Spleen (tissue), 11 donors: ENCODE measurements around the gene SLC39A3. TPM values are rescaled to one million over a fixed set of nuclear protein-coding genes. Genes with fewer than 3 reads are reported as not detected.

Experiments used
- DNase-seq: peaks from one replicate; pipeline ENCODE4 v3.0.0-alpha.2; 2020
- H3K27ac ChIP-seq, 8 donors: fragments of 200-600 bp; sonication (generic) in 7 of 8; 1 replicate in 4 of 8; 2 replicates in 4 of 8; pipeline versions ENCODE4 v1.5.0 to v1.8.0; 2016 to 2021; ENCODE audit warnings: inconsistent platforms in 4 of 8, mild to moderate bottlenecking in 4 of 8, moderate library complexity in 1 of 8
- H3K27me3 ChIP-seq, 7 donors: fragments of 200-600 bp; sonication (generic) in 6 of 7; replicated peaks in 1 of 7; 1 replicate in 4 of 7; 2 replicates in 3 of 7; pipeline versions ENCODE4 v1.5.0 to v1.8.0; 2016 to 2021; ENCODE audit warnings: inconsistent platforms in 3 of 7, mild to moderate bottlenecking in 1 of 7
- H3K36me3 ChIP-seq, 6 donors: fragments of 200-600 bp; sonication (generic) in 5 of 6; 1 replicate in 4 of 6; 2 replicates in 2 of 6; pipeline versions ENCODE4 v1.5.0 to v1.8.0; 2016 to 2021; ENCODE audit warnings: inconsistent platforms in 2 of 6
- H3K4me1 ChIP-seq, 6 donors: fragments of 200-600 bp; sonication (generic) in 5 of 6; 1 replicate in 3 of 6; 2 replicates in 3 of 6; pipeline versions ENCODE4 v1.5.0 to v1.8.0; 2016 to 2021; ENCODE audit warnings: inconsistent platforms in 3 of 6
- H3K4me3 ChIP-seq, 8 donors: fragments of 200-600 bp; sonication (generic) in 7 of 8; 1 replicate in 4 of 8; 2 replicates in 4 of 8; pipeline versions ENCODE4 v1.5.0 to v1.8.0; 2016 to 2021; ENCODE audit warnings: inconsistent platforms in 4 of 8, mild to moderate bottlenecking in 4 of 8, moderate library complexity in 2 of 8
- H3K9me3 ChIP-seq, 8 donors: fragments of 200-600 bp; sonication (generic) in 7 of 8; 1 replicate in 4 of 8; 2 replicates in 4 of 8; pipeline versions ENCODE4 v1.5.0 to v1.8.0; 2016 to 2021; ENCODE audit warnings: inconsistent platforms in 4 of 8
- CTCF ChIP-seq, 11 experiments: fragments of 200-600 bp in 7 of 11; fragments of 450-650 bp in 4 of 11; sonication (generic) in 4 of 11; IDR thresholded peaks in 8 of 11; conservative IDR thresholded peaks in 3 of 11; 1 replicate in 7 of 11; 2 replicates in 4 of 11; pipeline versions ENCODE4 v1.4.0 to v1.8.0; 2016 to 2021; ENCODE audit warnings: antibody characterized with exemption in 11 of 11, inconsistent platforms in 4 of 11, mild to moderate bottlenecking in 1 of 11
- POLR2A ChIP-seq, 3 donors: fragments of 450-650 bp; IDR thresholded peaks; one replicate each; pipeline ENCODE4 v1.5.1; 2017; ENCODE audit warnings: antibody characterized with exemption in 3 of 3, mild to moderate bottlenecking in 1 of 3
- POLR2AphosphoS5 ChIP-seq, 3 donors: sonication (generic); formaldehyde crosslinking; IDR thresholded peaks; one replicate each; pipeline ENCODE4 v1.5.1; 2017; ENCODE audit warnings: antibody characterized with exemption in 3 of 3
- WGBS, 5 donors: extraction: QIAGEN DNeasy Blood & Tissue Kit in 3 of 5; methylation state at CpG; one replicate each; pipeline versions ENCODE4 v1.1.5 to v1.1.7; 2013 to 2018; 5-methylcytosine and 5-hydroxymethylcytosine counted together
- intact Hi-C: fragments of 100-400 bp; cut with DNase I; formaldehyde crosslinking; loops from one replicate; pipeline ENCODE4 v1.15.0; 2023; ENCODE audit warnings: low total_unique reads
- polyA plus RNA-seq, 3 donors: library from polyadenylated mRNA; stranded (reverse); fragments of 200-250 nt; gene quantifications; one replicate each; pipeline ENCODE4 v1.2.1, GENCODE V29; 2013
- total RNA-seq, 7 donors: library from RNA; depleted of rRNA in 3 of 7; stranded (reverse); fragments of >200 nt in 3 of 7; fragmentation: NEBNext Ultra II Directional in 4 of 7; extraction: Animal tissue kit (Norgen Biotek cat#: 25700) in 4 of 7; gene quantifications; one replicate each; pipeline versions ENCODE4 v1.1.0 to v1.2.1, GENCODE V29; 2016 to 2021
- donor health status: healthy with polysubstance abuse.
- donor health status: DM: no; HTN: no; CAD: no; lungs with moderate emphysema.
- donor health status: DM: no; HTN: no; CAD: no.
- donor health status: Bipolar disorder and iron deficiency.
- donor health status: healthy.
- donor health status: DM: no; HTN: no; CAD: no.
- donor health status: DM: yes; HTN: yes; CAD: no.

The SLC39A3 gene
- total and polyA plus RNA-seq, 10 donors, result 19.1 to 42.6 (median 27.4) TPM

DNA sequence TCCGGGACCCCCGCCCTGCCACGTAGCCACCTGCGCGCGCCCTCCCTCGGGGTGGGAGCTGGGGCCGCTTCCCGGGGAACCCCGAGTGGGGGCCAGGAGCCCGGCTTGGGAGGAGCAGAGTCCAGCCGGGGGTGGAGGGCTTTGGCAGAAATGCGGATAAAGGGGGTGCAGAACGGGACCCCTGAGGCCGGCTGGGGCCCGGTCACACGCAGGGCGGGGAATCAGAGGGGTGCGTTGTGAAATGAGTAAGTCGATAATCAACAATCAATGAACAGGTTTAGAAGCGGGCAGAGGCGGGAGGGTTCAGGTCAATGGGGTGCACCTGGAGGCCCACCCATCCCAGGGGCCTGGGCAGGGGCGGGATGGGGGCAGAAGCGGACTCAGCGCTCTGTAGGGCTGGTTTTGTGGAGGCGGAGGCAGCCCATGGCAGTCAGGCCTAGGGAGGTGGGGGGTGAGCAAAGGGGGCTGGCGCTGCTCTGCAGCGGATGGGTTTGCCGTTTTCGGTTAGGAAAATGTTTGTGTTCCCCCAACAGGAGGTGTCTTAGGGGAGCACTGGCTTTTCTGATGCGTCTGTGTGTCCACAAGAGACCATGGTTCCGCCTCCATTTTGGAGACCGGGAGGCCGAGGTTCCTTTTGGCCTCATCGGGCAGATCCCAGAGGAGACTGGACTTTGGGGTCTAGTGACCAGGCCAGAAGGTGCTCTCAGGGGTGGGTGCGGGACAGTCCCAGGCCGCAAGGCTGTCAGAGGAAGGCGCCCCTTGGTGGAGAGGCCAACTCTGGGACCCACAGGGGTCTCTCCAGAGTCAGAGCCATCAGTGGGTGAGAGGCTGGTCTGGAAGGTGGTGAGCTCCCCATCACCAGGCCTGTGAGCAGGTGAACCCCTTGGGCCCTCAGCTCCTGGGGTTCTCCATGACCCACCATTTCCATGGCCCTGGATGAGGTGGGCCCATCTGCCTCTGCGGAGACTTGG is 18.0 kb downstream of the SLC39A3 start:
- no peak for TF ChIP-seq CTCF (IDR thresholded peaks at IDR 0.05 in 8 of 11, conservative IDR thresholded peaks at IDR 0.05 in 3 of 11)
- TF ChIP-seq POLR2A (IDR thresholded peaks at IDR 0.05), result no peak
- TF ChIP-seq POLR2AphosphoS5 (IDR thresholded peaks at IDR 0.05), result no peak
- intact Hi-C loops, result no loop called here
- WGBS, 5 donors, result 29 to 37% (median 32%) methylated on average over 30 to 39 of the region's 39 CpGs
- no peak for DNase-seq
- H3K4me1 ChIP-seq, result peaks cover 0 to 66% (median 32%) of the 10 kb centered on the region in 6 donors
- no peaks in the 10 kb centered on the region for H3K9me3 ChIP-seq
- H3K27me3 ChIP-seq, result peaks cover 0 to 92% (median 30%) of the 10 kb centered on the region in 7 donors
- H3K36me3 ChIP-seq, result no peaks in the 10 kb centered on the region
- H3K4me3 ChIP-seq, result peak overlapping the region in 5 of 8 donors; percentile 26 to 66 (median 34)
- no peak overlapping the region for H3K27ac ChIP-seq

DNA sequence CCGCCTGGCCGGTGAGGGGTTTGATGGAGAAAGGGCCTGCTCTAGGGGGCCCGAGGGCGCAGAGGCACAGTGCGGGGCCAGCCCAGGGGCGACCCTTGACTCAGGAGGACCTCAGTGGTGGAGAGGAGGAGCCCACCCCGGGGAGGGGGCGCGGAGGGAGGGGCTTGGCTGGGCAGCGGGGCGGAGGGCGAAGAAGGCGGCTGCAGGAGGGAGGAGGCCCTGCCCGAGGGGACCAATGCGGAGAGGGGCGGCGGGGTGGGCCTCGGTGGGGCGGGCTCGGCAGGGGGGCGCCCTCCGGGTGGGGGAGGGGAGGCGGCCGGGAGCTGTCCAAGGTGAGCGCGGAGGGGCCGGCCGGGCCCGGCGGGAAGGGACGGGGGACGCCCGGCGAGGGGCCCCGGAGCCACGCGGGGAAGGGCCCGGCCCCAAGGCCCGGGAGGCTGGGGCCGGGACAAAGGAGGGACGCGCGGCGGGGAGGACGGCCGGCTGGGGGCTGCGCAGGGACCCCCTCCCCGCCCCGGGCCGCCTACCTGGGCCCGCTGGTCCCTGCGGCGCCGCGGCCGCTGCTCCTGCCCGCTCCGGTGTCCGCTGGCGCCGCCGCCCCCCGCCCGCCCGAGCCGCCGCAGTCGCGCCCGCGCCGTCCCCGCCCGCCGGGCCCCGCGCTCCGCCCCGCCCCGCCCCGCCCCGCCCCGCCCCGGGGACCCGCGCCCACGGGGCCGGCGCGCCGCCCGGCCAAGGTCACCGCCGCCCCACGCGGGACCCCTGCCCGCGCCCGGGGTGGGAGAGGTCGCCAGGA is 18.8 kb downstream of the SLC39A3 start, which contains the start of gene DIRAS1:
Gene DIRAS1, minus strand, starts transcription at position 596 of the 793 bp plus-strand sequence. CDS start 3,566 bp downstream, outside the sequence.
- Histone ChIP-seq H3K4me3 (peak within 1 kb of the TSS in 6 of 8 donors; percentile 10 to 66 (median 38)), H3K27me3 (peaks cover 0 to 88% (median 30%) of the 10 kb centered on the region in 7 donors)
- 1 to 5% (median 1%) methylated on average over 9 to 99 of the region's 100 CpGs for WGBS, 5 donors

GRCh38 chr19:2719920-2720776 is 19.7 kb downstream of the SLC39A3 start:
- H3K4me3 ChIP-seq, result peak overlapping the region in 6 of 8 donors; percentile 10 to 66 (median 38)
- TF ChIP-seq CTCF (IDR thresholded peaks at IDR 0.05 in 8 of 11, conservative IDR thresholded peaks at IDR 0.05 in 3 of 11) (peak in 1 of 11 experiments; percentile 6), POLR2AphosphoS5 (IDR thresholded peaks at IDR 0.05) (no peak), POLR2A (IDR thresholded peaks at IDR 0.05) (no peak)
- no peak overlapping the region for H3K27ac ChIP-seq
- intact Hi-C loops, result no loop called here
- H3K9me3 ChIP-seq, result peaks cover 0 to 11% (median 9%) of the 10 kb centered on the region in 8 donors
- H3K36me3 ChIP-seq, result no peaks in the 10 kb centered on the region
- peak; percentile 71 for DNase-seq
- H3K27me3 ChIP-seq, result peaks cover 0 to 80% (median 30%) of the 10 kb centered on the region in 7 donors
- WGBS, 5 donors, result 4 to 10% (median 6%) methylated on average over 5 to 37 of the region's 37 CpGs
- H3K4me1 ChIP-seq, result peaks cover 0 to 50% (median 26%) of the 10 kb centered on the region in 6 donors

More for the DNA sequence above, 18.8 kb downstream of the SLC39A3 start, which contains the start of gene DIRAS1:
- TF ChIP-seq POLR2A (IDR thresholded peaks at IDR 0.05) (no peak), CTCF (IDR thresholded peaks at IDR 0.05 in 8 of 11, conservative IDR thresholded peaks at IDR 0.05 in 3 of 11) (no peak)
- no peak for DNase-seq
- Histone ChIP-seq H3K27ac (no peak within 1 kb of the TSS), H3K4me1 (peaks cover 0 to 57% (median 26%) of the 10 kb centered on the region in 6 donors), H3K36me3 (no peaks in the 10 kb centered on the region), H3K9me3 (peaks cover 0 to 2% (median under 1%) of the 10 kb centered on the region in 8 donors)
- intact Hi-C loops, result no loop called here
